MM.1S (cell line): ENCODE results near the gene CD248.

Experiments used
- EZH2 ChIP-seq: fragments of 300-600 bp; sonication (generic); optimal IDR thresholded peaks from 2 replicates; pipeline ENCODE3; 2017; ENCODE audit warnings: low read depth, mild to moderate bottlenecking, antibody characterized with exemption, low read length, mixed read lengths
- TF ChIP-seq, protein P1 (sequence below): fragments of 300-600 bp; sonication (generic); IDR thresholded peaks from 2 replicates; pipeline ENCODE4 v1.5.1; 2016; ENCODE audit warnings: antibody characterized with exemption, low read length, mixed read lengths

DNA sequence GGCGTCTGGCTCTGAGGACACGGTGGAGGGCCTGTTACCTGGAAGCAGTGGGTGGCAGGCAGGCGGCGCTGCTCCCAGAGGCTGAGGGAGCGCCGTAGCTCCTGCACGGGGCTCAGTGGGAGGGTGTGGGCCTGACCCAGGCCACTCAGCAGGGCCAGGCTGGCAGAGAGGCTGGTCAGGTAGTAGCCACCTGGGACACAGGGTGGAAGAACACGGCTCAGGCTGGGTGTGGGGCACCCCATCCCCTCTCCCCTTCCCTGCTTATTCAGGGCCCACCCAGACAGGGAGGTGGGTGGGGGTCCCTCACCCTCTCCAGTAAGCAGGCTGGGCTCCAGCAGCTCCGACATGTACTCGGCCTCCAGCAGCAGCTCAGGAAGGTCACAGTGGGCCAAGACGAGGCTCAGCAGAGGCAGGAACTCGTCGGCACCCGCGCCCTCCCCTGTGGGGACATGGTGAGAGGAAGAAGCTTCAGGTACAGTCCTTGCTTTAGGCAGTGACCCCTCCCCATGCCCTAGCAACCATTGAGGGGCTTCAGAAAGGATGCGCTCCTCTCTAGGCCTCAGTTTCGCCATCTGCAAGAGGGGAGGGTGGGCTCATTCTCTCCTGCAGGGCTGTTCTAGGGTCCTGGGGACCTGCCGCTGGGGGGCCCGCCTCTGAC lies 16.5 kb upstream of the CD248 start:
- TF ChIP-seq, protein P1, sequence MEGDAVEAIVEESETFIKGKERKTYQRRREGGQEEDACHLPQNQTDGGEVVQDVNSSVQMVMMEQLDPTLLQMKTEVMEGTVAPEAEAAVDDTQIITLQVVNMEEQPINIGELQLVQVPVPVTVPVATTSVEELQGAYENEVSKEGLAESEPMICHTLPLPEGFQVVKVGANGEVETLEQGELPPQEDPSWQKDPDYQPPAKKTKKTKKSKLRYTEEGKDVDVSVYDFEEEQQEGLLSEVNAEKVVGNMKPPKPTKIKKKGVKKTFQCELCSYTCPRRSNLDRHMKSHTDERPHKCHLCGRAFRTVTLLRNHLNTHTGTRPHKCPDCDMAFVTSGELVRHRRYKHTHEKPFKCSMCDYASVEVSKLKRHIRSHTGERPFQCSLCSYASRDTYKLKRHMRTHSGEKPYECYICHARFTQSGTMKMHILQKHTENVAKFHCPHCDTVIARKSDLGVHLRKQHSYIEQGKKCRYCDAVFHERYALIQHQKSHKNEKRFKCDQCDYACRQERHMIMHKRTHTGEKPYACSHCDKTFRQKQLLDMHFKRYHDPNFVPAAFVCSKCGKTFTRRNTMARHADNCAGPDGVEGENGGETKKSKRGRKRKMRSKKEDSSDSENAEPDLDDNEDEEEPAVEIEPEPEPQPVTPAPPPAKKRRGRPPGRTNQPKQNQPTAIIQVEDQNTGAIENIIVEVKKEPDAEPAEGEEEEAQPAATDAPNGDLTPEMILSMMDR, result peak; percentile 7; the same call in 1 of the 2 replicates
- no peak for TF ChIP-seq EZH2
